Neural cell (in vitro differentiated cells): ENCODE data around the gene UCN2. TPM values are rescaled to one million over a fixed set of nuclear protein-coding genes. Genes with fewer than 3 reads are reported as not detected.
"Not testable (repeated sequence)": the region's sequence is repeated elsewhere in the genome, so short reads cannot be mapped to it uniquely, and the experiment has no call there.

ENCODE experiments used
- H2AFZ ChIP-seq: fragments of 200-600, 300-800 bp; sonication (generic), shearing (Covaris generic); 2 replicates; pipeline ENCODE4 v1.6.0; 2014; ENCODE audit warnings: low read depth, mild to moderate bottlenecking, antibody characterized with exemption, low read length, moderate library complexity
- H3F3A ChIP-seq: fragments of 200-600 bp; shearing (Covaris generic); 2 replicates; pipeline ENCODE4 v1.6.1; 2016; ENCODE audit warnings: mild to moderate bottlenecking, moderate library complexity, mixed read lengths, antibody characterized with exemption, low read length; ENCODE audit not compliant: insufficient read depth, poor library complexity, severe bottlenecking
- H3K27ac ChIP-seq: fragments of 200-600, 300-800 bp; sonication (generic), shearing (Covaris generic); 2 replicates; pipeline ENCODE4 v1.5.1; 2014; ENCODE audit warnings: mild to moderate bottlenecking, low read length, moderate library complexity
- H3K27me3 ChIP-seq: fragments of 300-800, 200-600 bp; sonication (generic), shearing (Covaris generic); 2 replicates; pipeline ENCODE4 v1.6.0; 2014; ENCODE audit warnings: mild to moderate bottlenecking, low read depth, low read length, moderate library complexity; ENCODE audit not compliant: insufficient read depth
- H3K36me3 ChIP-seq: fragments of 300-800, 200-600 bp; sonication (generic), shearing (Covaris generic); 2 replicates; pipeline ENCODE4 v1.5.1; 2014; ENCODE audit warnings: mild to moderate bottlenecking, antibody characterized with exemption, low read length, moderate library complexity; ENCODE audit not compliant: insufficient read depth
- H3K4me2 ChIP-seq: fragments of 300-800, 200-600 bp; sonication (generic), shearing (Covaris generic); 2 replicates; pipeline ENCODE4 v1.6.0; 2014; ENCODE audit warnings: mild to moderate bottlenecking, low read length
- H3K4me3 ChIP-seq: fragments of 300-800, 200-600 bp; sonication (generic), shearing (Covaris generic); 2 replicates; pipeline ENCODE4 v1.5.1; 2014; ENCODE audit warnings: mild to moderate bottlenecking, low read length, moderate library complexity
- H3K79me2 ChIP-seq: fragments of 200-600 bp; shearing (Covaris generic); replicated peaks from 2 replicates; pipeline ENCODE4 v1.6.0; 2014; ENCODE audit warnings: mild to moderate bottlenecking, low read length, moderate library complexity; ENCODE audit not compliant: insufficient read depth
- H3K9ac ChIP-seq: fragments of 300-800, 200-600 bp; sonication (generic), shearing (Covaris generic); 2 replicates; pipeline ENCODE4 v1.6.1; 2016; ENCODE audit warnings: mild to moderate bottlenecking, low read length, mixed read lengths
- H3K9me2 ChIP-seq: fragments of 200-600 bp; shearing (Covaris generic); 2 replicates; pipeline ENCODE4 v1.6.1; 2016; ENCODE audit warnings: mild to moderate bottlenecking, low read length, mixed read lengths; ENCODE audit not compliant: insufficient read depth
- H3K9me3 ChIP-seq: fragments of 200-600, 300-800 bp; sonication (generic), shearing (Covaris generic); 2 replicates; pipeline ENCODE4 v1.6.1; 2016; ENCODE audit warnings: mild to moderate bottlenecking, mixed run types, low read length, moderate library complexity, mixed read lengths
- H4K20me1 ChIP-seq: fragments of 200-600 bp; shearing (Covaris generic); 2 replicates; pipeline ENCODE4 v1.6.1; 2016; ENCODE audit warnings: mild to moderate bottlenecking, mixed run types; ENCODE audit not compliant: insufficient read depth
- CTCF ChIP-seq: fragments of 450-650 bp; IDR thresholded peaks from 2 replicates; pipeline ENCODE4 v1.5.1; 2014; ENCODE audit warnings: antibody characterized with exemption, mild to moderate bottlenecking, moderate library complexity; ENCODE audit not compliant: poor library complexity, severe bottlenecking
- EP300 ChIP-seq: fragments of 450-650 bp; conservative IDR thresholded peaks from 2 replicates; pipeline ENCODE4 v1.6.1; 2014; ENCODE audit warnings: antibody characterized with exemption, mild to moderate bottlenecking, moderate library complexity; ENCODE audit not compliant: poor library complexity, severe bottlenecking
- EZH2 ChIP-seq: fragments of 200-600, 300-800 bp; shearing (Covaris generic), sonication (generic); IDR thresholded peaks from 2 replicates; pipeline ENCODE4 v1.6.1; 2014; ENCODE audit warnings: antibody characterized with exemption, low read length, borderline replicate concordance, mild to moderate bottlenecking; ENCODE audit not compliant: insufficient read depth, poor library complexity, severe bottlenecking
- MXI1 ChIP-seq: fragments of 450-650 bp; conservative IDR thresholded peaks from 2 replicates; pipeline ENCODE4 v1.6.1; 2014; ENCODE audit warnings: antibody characterized with exemption, mild to moderate bottlenecking; ENCODE audit not compliant: poor library complexity, severe bottlenecking
- POLR2AphosphoS5 ChIP-seq: IDR thresholded peaks from 2 replicates; pipeline ENCODE4 v1.6.1; 2012
- RAD21 ChIP-seq: fragments of 450-650 bp; conservative IDR thresholded peaks from 2 replicates; pipeline ENCODE4 v1.6.1; 2014; ENCODE audit warnings: antibody characterized with exemption, mild to moderate bottlenecking, moderate library complexity
- REST ChIP-seq: IDR thresholded peaks from 2 replicates; pipeline ENCODE4 v1.6.1; 2012; ENCODE audit warnings: borderline replicate concordance
- SMC3 ChIP-seq: fragments of 450-650 bp; conservative IDR thresholded peaks from 2 replicates; pipeline ENCODE4 v1.6.1; 2014; ENCODE audit warnings: antibody characterized with exemption, mild to moderate bottlenecking, moderate library complexity; ENCODE audit not compliant: poor library complexity
- TAF1 ChIP-seq: IDR thresholded peaks from 2 replicates; pipeline ENCODE4 v1.6.1; 2012; ENCODE audit warnings: low read depth
- polyA plus RNA-seq: library from polyadenylated mRNA; depleted of rRNA; stranded (reverse); fragments of >200 nt; gene quantifications from 2 replicates; pipeline ENCODE4 v1.2.3, GENCODE V29; 2014

The UCN2 gene
- polyA plus RNA-seq, 1 donor from 2014 or later = 0.68 TPM

- H3K27ac ChIP-seq = no peak overlapping the region
- no peaks in the 10 kb centered on the region for H3F3A ChIP-seq
- H3K9me2 ChIP-seq = no peaks in the 10 kb centered on the region
- H4K20me1 ChIP-seq = no peaks in the 10 kb centered on the region
- H3K9ac ChIP-seq = no peak overlapping the region
- no peak overlapping the region for H3K4me3 ChIP-seq
- no peak overlapping the region for H3K4me2 ChIP-seq
- no peaks in the 10 kb centered on the region for H3K27me3 ChIP-seq
- H2AFZ ChIP-seq = no peak overlapping the region
- no peaks in the 10 kb centered on the region for H3K79me2 ChIP-seq
- TF ChIP-seq SMC3 (no peak), CTCF (no peak), MXI1 (no peak), POLR2AphosphoS5 (no peak), EZH2 (no peak)
- H3K36me3 ChIP-seq = peaks cover 5% of the 10 kb centered on the region
- no peaks in the 10 kb centered on the region for H3K9me3 ChIP-seq
Measured at GRCh38 chr3:48532977-48533337, 30.6 kb downstream of the UCN2 start.

GRCh38 chr3:48532271-48532976, 31.2 kb downstream of the UCN2 start:
- no peak for TF ChIP-seq EP300
- no peak for TF ChIP-seq MXI1
- no peak for TF ChIP-seq EZH2
- TF ChIP-seq POLR2AphosphoS5 = no peak
- TF ChIP-seq SMC3 = no peak
- no peak for TF ChIP-seq TAF1
- TF ChIP-seq REST = no peak
- no peak for TF ChIP-seq CTCF
- TF ChIP-seq RAD21 = no peak
- peaks cover 5% of the 10 kb centered on the region for H3K36me3 ChIP-seq
- no peak overlapping the region for H2AFZ ChIP-seq
- H3K27me3 ChIP-seq = no peaks in the 10 kb centered on the region
- no peaks in the 10 kb centered on the region for H3K79me2 ChIP-seq
- no peaks in the 10 kb centered on the region for H3K9me3 ChIP-seq
- no peaks in the 10 kb centered on the region for H4K20me1 ChIP-seq
- no peaks in the 10 kb centered on the region for H3K9me2 ChIP-seq
- H3K9ac ChIP-seq = no peak overlapping the region
- no peak overlapping the region for H3K4me2 ChIP-seq
- no peak overlapping the region for H3K4me3 ChIP-seq
- H3F3A ChIP-seq = no peaks in the 10 kb centered on the region
- H3K27ac ChIP-seq = no peak overlapping the region

GRCh38 chr3:48530701-48531100, 32.9 kb downstream of the UCN2 start:
- H3F3A ChIP-seq, H3K36me3 ChIP-seq, H3K9ac ChIP-seq, H3K27ac ChIP-seq, H4K20me1 ChIP-seq, H3K4me2 ChIP-seq, H2AFZ ChIP-seq, H3K4me3 ChIP-seq, H3K27me3 ChIP-seq, H3K9me3 ChIP-seq, H3K79me2 ChIP-seq, H3K9me2 ChIP-seq: not testable (repeated sequence)
